Keratinocyte (primary cell): Measurements from ENCODE around the gene DPAGT1. TPM values are rescaled to one million over a fixed set of nuclear protein-coding genes. Genes with fewer than 3 reads are reported as not detected.

Experiments
- DNase-seq: peaks from one replicate; pipeline ENCODE4 v3.0.0-alpha.2; 2011; ENCODE audit warnings: low read depth, missing footprints, low spot score
- FAIRE-seq: peaks from 2 replicates; lab custom pipeline; 2011; peaks lifted over from hg19 to GRCh38; lab: Jason Lieb, UNC
- H2AFZ ChIP-seq: 2 replicates; pipeline ENCODE4 v1.6.0; 2012; ENCODE audit warnings: low read length, control low read depth, inconsistent platforms; ENCODE audit not compliant: control insufficient read depth
- H3K27ac ChIP-seq: 2 replicates; pipeline ENCODE4 v1.5.1; 2011; ENCODE audit warnings: low read length; ENCODE audit not compliant: control insufficient read depth, insufficient read depth
- H3K27me3 ChIP-seq: 3 replicates; pipeline ENCODE4 v1.6.0; 2011; ENCODE audit warnings: low read length; ENCODE audit not compliant: control insufficient read depth, insufficient read depth; ENCODE audit errors: extremely low read depth
- H3K36me3 ChIP-seq, 2 experiments: 2 replicates in 1 of 2; 3 replicates in 1 of 2; pipeline ENCODE4 v1.5.1; 2011; ENCODE audit warnings: low read length in 2 of 2, mild to moderate bottlenecking in 1 of 2; ENCODE audit not compliant: control insufficient read depth in 2 of 2, insufficient read depth in 2 of 2; ENCODE audit errors: extremely low read depth in 1 of 2
- H3K4me1 ChIP-seq: 3 replicates; pipeline ENCODE4 v1.5.1; 2011; ENCODE audit warnings: low read length; ENCODE audit not compliant: control insufficient read depth, insufficient read depth; ENCODE audit errors: extremely low read depth
- H3K4me2 ChIP-seq: 3 replicates; pipeline ENCODE4 v1.6.0; 2011; ENCODE audit warnings: low read depth, low read length; ENCODE audit not compliant: control insufficient read depth, insufficient read depth; ENCODE audit errors: extremely low read depth
- H3K4me3 ChIP-seq, 3 experiments: fragments of 200-600 bp in 1 of 3; sonication (generic) in 1 of 3; 2 replicates in 2 of 3; 3 replicates in 1 of 3; pipeline ENCODE4 v1.5.1; 2011 to 2016; ENCODE audit warnings: low read length in 3 of 3, mild to moderate bottlenecking in 3 of 3, control low read depth in 2 of 3, inconsistent platforms in 1 of 3, low read depth in 1 of 3, mixed read lengths in 1 of 3, mixed run types in 1 of 3, moderate library complexity in 1 of 3; ENCODE audit not compliant: control insufficient read depth in 2 of 3, insufficient read depth in 2 of 3; ENCODE audit errors: extremely low read depth in 1 of 3
- H3K79me2 ChIP-seq: 2 replicates; pipeline ENCODE4 v1.6.0; 2012; ENCODE audit warnings: low read length; ENCODE audit not compliant: control insufficient read depth, insufficient read depth
- H3K9ac ChIP-seq: 3 replicates; pipeline ENCODE4 v1.6.0; 2011; ENCODE audit warnings: low read length; ENCODE audit not compliant: control insufficient read depth, insufficient read depth; ENCODE audit errors: extremely low read depth
- H3K9me1 ChIP-seq: 3 replicates; pipeline ENCODE4 v1.6.0; 2011; ENCODE audit warnings: low read length; ENCODE audit not compliant: control insufficient read depth, insufficient read depth; ENCODE audit errors: extremely low read depth
- H3K9me3 ChIP-seq: 2 replicates; pipeline ENCODE4 v1.5.1; 2012; ENCODE audit warnings: low read depth, low read length; ENCODE audit not compliant: control insufficient read depth
- H4K20me1 ChIP-seq: 3 replicates; pipeline ENCODE4 v1.6.0; 2011; ENCODE audit warnings: low read length; ENCODE audit not compliant: control insufficient read depth, insufficient read depth; ENCODE audit errors: extremely low read depth
- EZH2 ChIP-seq: IDR thresholded peaks from one replicate; pipeline ENCODE4 v1.6.1; 2012; ENCODE audit warnings: inconsistent platforms, mild to moderate bottlenecking, low read length, moderate library complexity
- dilution Hi-C: fragments of 300-500 bp; cut with MboI; formaldehyde crosslinking; loops from one replicate; pipeline ENCODE4 v1.7.0; 2020; ENCODE audit warnings: low sequenced_read_pairs; ENCODE audit not compliant: extremely low pct_ligation_motif_present
- polyA plus RNA-seq, 5 experiments: library from polyadenylated mRNA; depleted of rRNA in 3 of 5; stranded (reverse) in 3 of 5; stranded (forward) in 1 of 5; unstranded in 1 of 5; fragments of >200 nt; gene quantifications; 1 replicate in 1 of 5; 2 replicates in 3 of 5; 3 replicates in 1 of 5; pipeline versions ENCODE4 v1.2.1 to v1.2.3, GENCODE V29; 2011 to 2012; ENCODE audit warnings: missing spikeins in 2 of 5, low read depth in 1 of 5, low replicate concordance in 1 of 5
- TF ChIP-seq, protein P1 (sequence below), 3 experiments: IDR thresholded peaks in 1 of 3; conservative IDR thresholded peaks in 1 of 3; optimal IDR thresholded peaks in 1 of 3; 2 replicates in 2 of 3; 3 replicates in 1 of 3; pipeline versions ENCODE3 to v1.5.1; 2011; ENCODE audit warnings: low read length in 3 of 3, mild to moderate bottlenecking in 3 of 3, moderate library complexity in 2 of 3, control low read depth in 1 of 3, inconsistent platforms in 1 of 3; ENCODE audit not compliant: insufficient read depth in 2 of 3; ENCODE audit errors: extremely low read depth in 1 of 3

DPAGT1 gene
- polyA plus RNA-seq, 1 donor (not counting 4 experiments of a cell fraction or from before 2014, with no cell fraction given) = 59.7 TPM

DNA sequence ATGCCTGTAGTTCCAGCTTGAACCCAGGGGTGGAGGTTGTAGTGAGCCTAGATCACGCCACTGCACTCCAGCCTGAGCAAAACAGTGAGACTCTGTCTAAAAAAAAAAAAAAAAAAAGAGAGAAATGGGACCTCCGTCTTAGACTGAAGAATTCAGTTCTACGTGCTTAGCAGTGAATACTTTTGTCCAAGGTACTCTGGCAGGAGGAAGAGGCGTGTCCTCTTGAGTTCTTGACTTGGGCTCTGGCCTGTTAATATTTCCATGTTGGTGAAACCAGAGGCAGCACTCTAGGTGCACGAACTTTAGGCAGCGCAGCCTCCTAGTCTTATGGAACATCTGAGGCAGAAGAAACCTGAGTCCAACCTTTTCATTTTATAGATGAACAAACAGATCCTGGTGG is 14.5 kb downstream of the DPAGT1 start:
- Histone ChIP-seq H3K27ac (no peak overlapping the region), H3K4me3 (no peak overlapping the region), H3K36me3 (peaks cover 12 to 19% of the 10 kb centered on the region in 2 experiments), H3K27me3 (no peaks in the 10 kb centered on the region), H4K20me1 (no peaks in the 10 kb centered on the region), H3K79me2 (peaks cover 20% of the 10 kb centered on the region), H3K4me2 (peak overlapping the region; percentile 46), H3K9ac (no peak overlapping the region), H3K9me1 (no peaks in the 10 kb centered on the region), H3K9me3 (no peaks in the 10 kb centered on the region), H3K4me1 (peaks cover 23% of the 10 kb centered on the region), H2AFZ (no peak overlapping the region)
- TF ChIP-seq, protein P1, sequence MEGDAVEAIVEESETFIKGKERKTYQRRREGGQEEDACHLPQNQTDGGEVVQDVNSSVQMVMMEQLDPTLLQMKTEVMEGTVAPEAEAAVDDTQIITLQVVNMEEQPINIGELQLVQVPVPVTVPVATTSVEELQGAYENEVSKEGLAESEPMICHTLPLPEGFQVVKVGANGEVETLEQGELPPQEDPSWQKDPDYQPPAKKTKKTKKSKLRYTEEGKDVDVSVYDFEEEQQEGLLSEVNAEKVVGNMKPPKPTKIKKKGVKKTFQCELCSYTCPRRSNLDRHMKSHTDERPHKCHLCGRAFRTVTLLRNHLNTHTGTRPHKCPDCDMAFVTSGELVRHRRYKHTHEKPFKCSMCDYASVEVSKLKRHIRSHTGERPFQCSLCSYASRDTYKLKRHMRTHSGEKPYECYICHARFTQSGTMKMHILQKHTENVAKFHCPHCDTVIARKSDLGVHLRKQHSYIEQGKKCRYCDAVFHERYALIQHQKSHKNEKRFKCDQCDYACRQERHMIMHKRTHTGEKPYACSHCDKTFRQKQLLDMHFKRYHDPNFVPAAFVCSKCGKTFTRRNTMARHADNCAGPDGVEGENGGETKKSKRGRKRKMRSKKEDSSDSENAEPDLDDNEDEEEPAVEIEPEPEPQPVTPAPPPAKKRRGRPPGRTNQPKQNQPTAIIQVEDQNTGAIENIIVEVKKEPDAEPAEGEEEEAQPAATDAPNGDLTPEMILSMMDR (optimal IDR thresholded peaks at IDR 0.05 in 1 of 3, IDR thresholded peaks at IDR 0.05 in 1 of 3, conservative IDR thresholded peaks at IDR 0.05 in 1 of 3; ENCODE audit: extremely low read depth in 1 of 3, insufficient read depth in 2 of 3, low read length in 3 of 3) = no peak
- TF ChIP-seq EZH2 = no peak
- DNase-seq = no peak
- dilution Hi-C loops = no loop called here
- FAIRE-seq = no peak

DNA sequence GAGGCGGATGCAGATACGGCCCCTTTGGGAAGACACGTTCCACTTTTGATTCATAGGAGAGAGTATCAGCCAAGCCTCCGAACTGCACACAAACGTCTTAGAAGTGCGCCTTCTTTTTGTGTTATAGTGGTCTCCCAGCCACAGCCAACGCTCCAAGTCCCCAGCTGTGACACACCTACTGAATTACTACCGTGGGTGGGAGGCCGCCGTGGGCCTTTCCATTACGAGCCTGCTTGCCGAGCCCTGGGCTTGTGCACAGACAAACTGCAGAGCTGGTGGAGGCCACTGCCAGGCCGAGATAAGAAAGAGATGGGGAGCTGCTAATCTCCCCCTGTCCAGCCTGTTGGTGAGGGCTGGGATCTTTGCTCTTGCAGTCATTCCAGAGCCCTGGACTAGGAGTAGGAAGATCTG is 16.2 kb downstream of the DPAGT1 start:
- Histone ChIP-seq H3K27me3 (no peaks in the 10 kb centered on the region), H3K36me3 (peaks cover 16 to 28% of the 10 kb centered on the region in 2 experiments), H3K9me3 (no peaks in the 10 kb centered on the region), H3K4me2 (peak overlapping the region; percentile 97), H2AFZ (peak overlapping the region; percentile 1), H3K4me3 (peak overlapping the region; percentile 50 to 88 (median 63)), H3K9ac (peak overlapping the region; percentile 89), H3K79me2 (peaks cover 17% of the 10 kb centered on the region), H3K4me1 (peaks cover 23% of the 10 kb centered on the region), H3K9me1 (no peaks in the 10 kb centered on the region), H3K27ac (peak overlapping the region; percentile 91), H4K20me1 (no peaks in the 10 kb centered on the region)
- dilution Hi-C loops = no loop called here
- no peak for TF ChIP-seq EZH2
- FAIRE-seq (no peak), DNase-seq (no peak)
